ENCODE data around the gene PPP1R9B. TPM values are rescaled to one million over a fixed set of nuclear protein-coding genes. Genes with fewer than 3 reads are reported as not detected.

PPP1R9B gene
- total RNA-seq, 4 donors from 2014 or later, result 28.6 to 37.2 (median 31.9) TPM

- intact Hi-C loops (cut with DNase I), result no loop called here
- Histone ChIP-seq H3K27ac (no peak overlapping the region), H3K27me3 (no peaks in the 10 kb centered on the region), H3K4me1 (peaks cover 0 to 10% of the 10 kb centered on the region in 2 donors), H3K9me3 (no peaks in the 10 kb centered on the region), H3K4me3 (replicated peaks in 1 of 3) (no peak overlapping the region), H3K36me3 (no peaks in the 10 kb centered on the region)
- TF ChIP-seq CTCF (IDR thresholded peaks at IDR 0.05) (no peak), POLR2A (IDR thresholded peaks at IDR 0.05) (no peak)
- DNase-seq, result no peak
- WGBS, 2 donors, result 88 to 94% methylated on average over 10 of the region's 10 CpGs
These were observed 20.3 kb upstream of the PPP1R9B start for GRCh38 chr17:50170662-50171370.

- H3K9me3 ChIP-seq, result no peaks in the 10 kb centered on the region
- intact Hi-C loops (cut with DNase I), result no loop called here
- H3K4me3 ChIP-seq (replicated peaks in 1 of 3), result no peak overlapping the region
- no peak overlapping the region for H3K27ac ChIP-seq
- WGBS, 2 donors, result 90 to 98% methylated on average over 7 to 9 of the region's 9 CpGs
- no peaks in the 10 kb centered on the region for H3K27me3 ChIP-seq
- no peak for DNase-seq
- H3K4me1 ChIP-seq, result peaks cover 0 to 8% of the 10 kb centered on the region in 2 donors
- no peaks in the 10 kb centered on the region for H3K36me3 ChIP-seq
- TF ChIP-seq CTCF (IDR thresholded peaks at IDR 0.05) (no peak), POLR2A (IDR thresholded peaks at IDR 0.05) (no peak)
These were observed 19.5 kb upstream of the PPP1R9B start for GRCh38 chr17:50169881-50170459.

GRCh38 chr17:50169121-50169764, 18.8 kb upstream of the PPP1R9B start:
- Histone ChIP-seq H3K4me1 (peaks cover 0 to 8% of the 10 kb centered on the region in 2 donors), H3K4me3 (replicated peaks in 1 of 3) (no peak overlapping the region), H3K9me3 (no peaks in the 10 kb centered on the region), H3K36me3 (no peaks in the 10 kb centered on the region), H3K27ac (no peak overlapping the region), H3K27me3 (no peaks in the 10 kb centered on the region)
- intact Hi-C loops (cut with DNase I), result no loop called here
- TF ChIP-seq CTCF (IDR thresholded peaks at IDR 0.05) (peak in 5 of 6 experiments; percentile 48 to 98 (median 80)), POLR2A (IDR thresholded peaks at IDR 0.05) (no peak)
- peak; percentile 21 to 39 for DNase-seq
- WGBS, 2 donors, result 30 to 40% methylated on average over 13 to 14 of the region's 14 CpGs

- H3K4me1 ChIP-seq, result peaks cover 0 to 4% of the 10 kb centered on the region in 2 donors
- DNase-seq, result no peak
- no peak overlapping the region for H3K27ac ChIP-seq
- H3K4me3 ChIP-seq (replicated peaks in 1 of 3), result no peak overlapping the region
- H3K36me3 ChIP-seq, result no peaks in the 10 kb centered on the region
- H3K9me3 ChIP-seq, result no peaks in the 10 kb centered on the region
- intact Hi-C loops (cut with DNase I), result no loop called here
- WGBS, 2 donors, result 71 to 75% methylated on average over 12 to 13 of the region's 13 CpGs
- no peaks in the 10 kb centered on the region for H3K27me3 ChIP-seq
- TF ChIP-seq POLR2A (IDR thresholded peaks at IDR 0.05), result no peak
- no peak for TF ChIP-seq CTCF (IDR thresholded peaks at IDR 0.05)
These were observed 17.8 kb upstream of the PPP1R9B start for GRCh38 chr17:50168319-50168718.

- WGBS, 2 donors, result 87 to 92% methylated on average over 18 of the region's 19 CpGs
- DNase-seq, result no peak
- H3K36me3 ChIP-seq, result no peaks in the 10 kb centered on the region
- no peaks in the 10 kb centered on the region for H3K9me3 ChIP-seq
- H3K4me1 ChIP-seq, result no peaks in the 10 kb centered on the region
- no peak overlapping the region for H3K27ac ChIP-seq
- no peak overlapping the region for H3K4me3 ChIP-seq (replicated peaks in 1 of 3)
- H3K27me3 ChIP-seq, result no peaks in the 10 kb centered on the region
- no peak for TF ChIP-seq CTCF (IDR thresholded peaks at IDR 0.05)
- no peak for TF ChIP-seq POLR2A (IDR thresholded peaks at IDR 0.05)
- intact Hi-C loops (cut with DNase I), result no loop called here
These were observed 16.9 kb upstream of the PPP1R9B start for GRCh38 chr17:50167371-50167770.
